ENCODE results near the gene DUSP1. TPM values are rescaled to one million over a fixed set of nuclear protein-coding genes. Genes with fewer than 3 reads are reported as not detected.
A peak's percentile ranks its signal among the peaks of the same experiment; 100 is the strongest.

Gene DUSP1
- total and polyA plus RNA-seq, 2 of the 13 experiments (the other 11 are each of a cell fraction or from before 2014, with no cell fraction given): 27.1 to 55.5 TPM

- TF ChIP-seq ZNF770 (CRISPR knock-in tag; IDR thresholded peaks at IDR 0.05) (no peak), POLR2AphosphoS2 (IDR thresholded peaks at IDR 0.05; ENCODE audit: low read depth, low read length) (no peak), ZNF510 (CRISPR knock-in tag; IDR thresholded peaks at IDR 0.05; ENCODE audit: low read depth) (no peak), TFDP1 (CRISPR knock-in tag; IDR thresholded peaks at IDR 0.05; ENCODE audit: borderline replicate concordance) (no peak), ZSCAN12 (CRISPR knock-in tag; IDR thresholded peaks at IDR 0.05) (no peak), ZNF224 (CRISPR knock-in tag; IDR thresholded peaks at IDR 0.05) (no peak), PCBP2 (optimal IDR thresholded peaks at IDR 0.05; ENCODE audit: low read depth, low read length, poor library complexity, severe bottlenecking) (no peak), ZBTB33 (CRISPR knock-in tag; IDR thresholded peaks at IDR 0.05) (no peak), MLXIP (CRISPR knock-in tag; IDR thresholded peaks at IDR 0.05; ENCODE audit: borderline replicate concordance) (no peak), ZFP36L1 (CRISPR knock-in tag; IDR thresholded peaks at IDR 0.05) (no peak), HNF4G (IDR thresholded peaks at IDR 0.05; ENCODE audit: borderline replicate concordance, low read depth, low read length) (0 out of 2 replicates have a peak, but pooled peaks have one; percentile 17), HNF4G (CRISPR knock-in tag; IDR thresholded peaks at IDR 0.05; ENCODE audit: borderline replicate concordance, low read depth) (no peak), ELF1 (CRISPR knock-in tag; IDR thresholded peaks at IDR 0.05) (no peak), ZFYVE20 (CRISPR knock-in tag; IDR thresholded peaks at IDR 0.05; ENCODE audit: borderline replicate concordance, low read depth) (no peak), PRDM15 (CRISPR knock-in tag; IDR thresholded peaks at IDR 0.05) (no peak), HDAC6 (IDR thresholded peaks at IDR 0.05; ENCODE audit: low read depth, low read length) (no peak)
Observed at GRCh38 chr5:172724242-172725183, 46.5 kb downstream of the DUSP1 start (continued).
